ENCODE data around the gene IGIP.
"Not testable (repeated sequence)": the region's sequence is repeated elsewhere in the genome, so short reads cannot be mapped to it uniquely, and the experiment has no call there.

IGIP gene

GRCh38 chr5:140152022-140152999 is 26.6 kb downstream of the IGIP start:
- DNase-seq (ENCODE audit: low read depth), result no peak
- no peak for TF ChIP-seq CTCF (IDR thresholded peaks at IDR 0.05; ENCODE audit: low read depth, low read length, missing control alignments)
- H3K4me3 ChIP-seq (ENCODE audit: low read depth, low read length), result no peak overlapping the region

- no peak overlapping the region for H3K4me3 ChIP-seq (ENCODE audit: low read depth, low read length)
- no peak for TF ChIP-seq CTCF (IDR thresholded peaks at IDR 0.05; ENCODE audit: low read depth, low read length, missing control alignments)
- DNase-seq (ENCODE audit: low read depth), result no peak
Observed at GRCh38 chr5:140153255-140153654, 27.5 kb downstream of the IGIP start.

- H3K4me3 ChIP-seq (ENCODE audit: low read depth, low read length), result no peak overlapping the region
Observed at GRCh38 chr5:140153905-140154304, 28.2 kb downstream of the IGIP start.

GRCh38 chr5:140154710-140155381 is 29.1 kb downstream of the IGIP start:
- H3K4me3 ChIP-seq (ENCODE audit: low read depth, low read length); DNase-seq (ENCODE audit: low read depth): not testable (repeated sequence)

More at GRCh38 chr5:140153905-140154304, 28.2 kb downstream of the IGIP start:
- no peak for DNase-seq (ENCODE audit: low read depth)
- TF ChIP-seq CTCF (IDR thresholded peaks at IDR 0.05; ENCODE audit: low read depth, low read length, missing control alignments), result no peak

- peak; percentile 39 for DNase-seq (ENCODE audit: low read depth)
- TF ChIP-seq CTCF (IDR thresholded peaks at IDR 0.05; ENCODE audit: low read depth, low read length, missing control alignments), result peak; percentile 75
- H3K4me3 ChIP-seq (ENCODE audit: low read depth, low read length), result peak overlapping the region; percentile 31
Observed at GRCh38 chr5:140157032-140157781, 31.5 kb downstream of the IGIP start.

- DNase-seq (ENCODE audit: low read depth), result no peak
- H3K4me3 ChIP-seq (ENCODE audit: low read depth, low read length), result no peak overlapping the region
Observed at GRCh38 chr5:140159014-140159927, 33.5 kb downstream of the IGIP start.

More at GRCh38 chr5:140159014-140159927, 33.5 kb downstream of the IGIP start:
- TF ChIP-seq CTCF (IDR thresholded peaks at IDR 0.05; ENCODE audit: low read depth, low read length, missing control alignments), result no peak

Data from GM12864 (cell line).